Effector CD4-positive, alpha-beta T cell (primary cell): Measurements from ENCODE around the gene SRGAP1.
"Not testable (repeated sequence)": the region's sequence is repeated elsewhere in the genome, so short reads cannot be mapped to it uniquely, and the experiment has no call there.

Source experiments
- DNase-seq: peaks from one replicate; pipeline ENCODE4 v3.0.0-alpha.2; 2020

The SRGAP1 gene

GRCh38 chr12:64061868-64062375 is 217.4 kb downstream of the SRGAP1 start:
- no peak for DNase-seq

GRCh38 chr12:64063121-64063520 is 218.6 kb downstream of the SRGAP1 start:
- no peak for DNase-seq

- no peak for DNase-seq
These were observed 219.7 kb downstream of the SRGAP1 start for GRCh38 chr12:64064240-64064639.

DNA sequence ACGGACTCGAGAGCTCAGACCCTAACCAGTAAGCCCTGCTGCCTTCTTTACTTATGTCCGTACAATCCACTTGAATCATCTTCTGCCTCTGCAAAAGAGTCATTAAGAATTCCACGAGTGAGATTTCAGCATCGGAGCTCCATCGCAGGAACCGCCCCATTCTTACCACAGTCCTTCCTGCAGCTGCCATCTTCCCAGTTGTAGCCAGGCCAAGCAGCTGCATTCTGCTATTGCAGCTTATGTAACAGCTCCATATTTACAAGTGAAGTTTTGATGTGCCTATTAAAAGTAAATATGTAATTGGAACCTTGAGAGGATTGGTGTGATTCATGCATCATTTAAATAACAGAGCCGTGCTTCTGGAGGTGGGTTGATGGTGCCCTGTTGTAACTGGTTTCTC is 220.2 kb downstream of the SRGAP1 start:
- no peak for DNase-seq

- no peak for DNase-seq
These were observed 221.5 kb downstream of the SRGAP1 start for GRCh38 chr12:64065881-64066451.

GRCh38 chr12:64066776-64067175 is 222.3 kb downstream of the SRGAP1 start:
- no peak for DNase-seq

- no peak for DNase-seq
These were observed 226.0 kb downstream of the SRGAP1 start for GRCh38 chr12:64070454-64070853.

DNA sequence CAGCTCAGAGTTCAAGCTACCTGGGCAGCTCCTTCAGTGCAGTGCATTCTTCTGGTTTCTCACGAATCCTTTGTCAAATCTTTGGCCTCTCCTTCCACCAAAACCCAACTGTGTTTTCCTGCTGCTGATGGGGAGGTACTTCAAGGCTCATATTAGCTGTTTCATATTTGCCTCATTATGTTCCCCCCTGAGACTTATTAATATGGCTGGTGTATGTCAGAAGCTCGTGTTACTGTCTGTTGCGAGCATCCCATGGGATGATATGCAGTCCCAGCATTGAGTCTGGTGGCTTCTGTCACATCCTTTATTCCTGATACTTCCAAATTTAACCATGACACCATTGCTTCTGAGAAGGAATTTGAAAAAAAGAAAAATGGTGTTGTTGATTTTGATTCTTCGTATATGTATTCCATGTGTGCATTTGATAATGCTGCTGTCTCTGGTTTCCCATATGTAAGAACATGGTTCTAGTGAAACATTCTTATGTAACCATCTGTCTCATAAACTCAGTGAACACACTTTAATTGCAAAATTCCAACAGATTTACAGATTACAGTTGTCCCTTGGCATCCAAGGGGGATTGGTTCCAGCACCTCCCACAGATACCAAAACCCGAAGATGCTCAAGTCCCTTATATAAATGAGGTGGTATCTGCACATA is 228.5 kb downstream of the SRGAP1 start:
- DNase-seq: no peak

DNA sequence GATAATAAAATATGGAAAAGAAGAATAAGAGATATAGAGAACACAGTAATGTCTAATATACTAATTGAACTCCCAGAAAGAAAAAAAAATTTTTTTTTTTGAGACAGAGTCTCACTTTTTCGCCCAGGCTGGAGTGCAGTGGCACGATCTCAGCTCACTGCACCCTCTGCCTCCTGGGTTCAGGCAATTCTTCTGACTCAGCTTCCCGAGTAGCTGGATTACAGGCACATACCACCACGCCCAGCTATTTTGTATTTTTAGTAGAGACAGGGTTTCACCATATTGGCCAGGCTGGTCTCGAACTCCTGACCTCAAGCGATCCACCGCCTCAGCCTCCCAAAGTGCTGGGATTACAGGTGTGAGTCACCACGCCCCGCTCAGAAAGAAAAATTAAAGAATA is 232.1 kb downstream of the SRGAP1 start:
- not testable (repeated sequence) for DNase-seq

GRCh38 chr12:64077922-64078321 is 233.4 kb downstream of the SRGAP1 start:
- DNase-seq: no peak

- DNase-seq: no peak
These were observed 236.0 kb downstream of the SRGAP1 start for GRCh38 chr12:64080319-64081007.

DNA sequence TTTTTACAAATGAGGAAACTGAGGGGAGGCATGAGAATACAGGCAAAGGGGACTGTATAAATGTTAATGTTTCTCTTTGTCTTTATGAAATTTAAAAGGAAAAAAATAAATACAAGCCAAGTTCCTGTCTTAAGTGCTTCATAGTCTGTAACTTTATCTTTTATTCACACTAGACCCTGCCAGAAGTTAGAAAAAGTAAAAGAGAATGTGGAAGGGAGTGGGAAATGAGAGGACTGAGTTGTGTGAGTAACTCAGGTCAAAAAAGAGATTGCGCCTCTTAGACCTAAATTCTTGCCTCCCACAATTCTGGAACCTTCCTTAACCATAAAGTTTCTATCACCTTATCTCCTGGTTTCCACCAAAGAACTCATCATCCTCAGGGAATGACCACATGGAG is 236.5 kb downstream of the SRGAP1 start:
- no peak for DNase-seq

DNA sequence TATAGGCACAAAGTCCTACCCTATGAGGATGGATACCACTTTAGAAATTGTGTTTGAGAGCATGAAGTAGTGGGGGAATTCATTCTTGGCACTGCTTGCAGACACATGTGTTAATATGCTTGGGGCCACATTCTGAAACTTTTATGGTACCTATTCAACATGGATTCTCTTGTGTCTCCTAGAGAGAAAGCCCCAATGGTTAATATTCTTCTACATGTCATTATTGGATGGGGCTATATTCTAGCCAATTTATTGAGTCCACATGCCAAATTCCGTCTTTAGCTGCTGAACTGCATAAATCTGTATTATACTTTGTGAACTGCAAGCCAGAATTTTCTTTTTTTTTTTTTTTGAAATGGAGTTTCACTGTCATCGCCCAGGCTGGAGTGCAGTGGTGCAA is 237.6 kb downstream of the SRGAP1 start:
- DNase-seq: no peak

- DNase-seq: no peak
These were observed 238.4 kb downstream of the SRGAP1 start for GRCh38 chr12:64082866-64083268.

DNA sequence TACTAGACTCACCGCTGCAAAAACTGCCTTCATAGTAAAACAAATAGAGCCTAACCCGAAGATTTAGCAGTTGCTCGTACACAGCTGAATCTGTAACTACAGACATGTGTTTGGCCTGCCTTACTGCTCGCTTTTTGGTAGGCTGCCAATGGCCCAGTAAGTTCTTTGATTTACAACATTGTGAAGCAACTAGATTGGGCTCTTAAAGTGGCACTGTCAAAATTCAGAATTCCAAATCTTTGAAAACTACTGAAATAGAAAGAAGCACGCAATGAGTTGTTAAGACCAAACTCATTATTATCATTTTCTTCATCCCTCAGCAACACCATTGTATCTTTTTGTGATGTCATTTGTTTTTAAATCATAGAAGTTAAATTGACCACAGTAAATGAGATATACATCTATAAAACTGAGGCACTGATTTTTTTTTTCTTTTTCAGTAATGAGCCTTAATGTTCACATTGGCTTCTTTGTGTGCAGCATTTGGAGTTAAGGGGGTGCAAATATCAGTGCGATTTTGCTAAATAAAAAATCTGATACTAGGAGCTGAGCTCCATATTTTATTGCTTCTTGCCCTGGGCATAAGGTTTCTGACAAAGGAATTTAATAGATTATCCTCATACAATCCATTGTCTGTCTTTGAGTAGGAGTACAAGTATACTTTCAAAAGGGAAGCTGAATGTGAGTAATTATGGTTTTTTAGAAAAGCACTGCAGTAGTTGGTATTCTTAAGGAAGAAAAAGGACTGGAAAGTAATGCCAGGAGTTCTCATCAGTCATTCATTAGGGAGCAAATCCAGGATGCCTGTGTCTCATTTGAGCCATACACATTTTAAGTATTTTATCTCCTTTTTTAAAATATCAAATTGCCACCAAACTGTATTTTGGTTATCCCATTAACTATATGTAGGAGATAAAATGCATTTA is 239.0 kb downstream of the SRGAP1 start:
- no peak for DNase-seq

- DNase-seq: no peak
These were observed 240.7 kb downstream of the SRGAP1 start for GRCh38 chr12:64085154-64085553.

DNA sequence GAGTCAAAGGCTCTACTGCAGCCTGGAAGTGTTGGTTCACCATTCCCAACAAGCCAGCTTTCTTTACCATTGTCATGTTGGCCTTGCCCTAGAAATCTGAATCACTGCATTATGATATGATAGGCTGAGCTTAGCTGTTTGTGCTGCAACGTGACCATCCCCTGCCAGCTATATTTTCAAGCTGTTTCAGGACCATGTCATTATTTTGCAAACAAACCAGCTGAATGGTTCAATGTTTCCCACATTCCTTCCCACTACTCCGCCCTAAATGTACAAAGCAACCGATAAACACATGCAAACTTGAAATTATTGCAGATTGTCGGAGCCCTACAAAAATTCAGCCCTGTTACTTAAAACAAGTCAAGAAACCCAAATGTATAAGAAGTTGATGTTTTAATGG is 241.5 kb downstream of the SRGAP1 start:
- DNase-seq: no peak

- no peak for DNase-seq
These were observed 242.4 kb downstream of the SRGAP1 start for GRCh38 chr12:64086946-64087345.

GRCh38 chr12:64087761-64088160 is 243.3 kb downstream of the SRGAP1 start:
- no peak for DNase-seq

GRCh38 chr12:64088431-64089349 is 244.2 kb downstream of the SRGAP1 start:
- DNase-seq: no peak

- no peak for DNase-seq
These were observed 245.5 kb downstream of the SRGAP1 start for GRCh38 chr12:64090047-64090446.

GRCh38 chr12:64091186-64091585 is 246.7 kb downstream of the SRGAP1 start:
- DNase-seq: no peak
